ENCODE measurements around the gene KSR2. TPM values are rescaled to one million over a fixed set of nuclear protein-coding genes. Genes with fewer than 3 reads are reported as not detected.

Gene KSR2
- polyA plus RNA-seq, 3 donors from 2014 or later, result not detected

DNA sequence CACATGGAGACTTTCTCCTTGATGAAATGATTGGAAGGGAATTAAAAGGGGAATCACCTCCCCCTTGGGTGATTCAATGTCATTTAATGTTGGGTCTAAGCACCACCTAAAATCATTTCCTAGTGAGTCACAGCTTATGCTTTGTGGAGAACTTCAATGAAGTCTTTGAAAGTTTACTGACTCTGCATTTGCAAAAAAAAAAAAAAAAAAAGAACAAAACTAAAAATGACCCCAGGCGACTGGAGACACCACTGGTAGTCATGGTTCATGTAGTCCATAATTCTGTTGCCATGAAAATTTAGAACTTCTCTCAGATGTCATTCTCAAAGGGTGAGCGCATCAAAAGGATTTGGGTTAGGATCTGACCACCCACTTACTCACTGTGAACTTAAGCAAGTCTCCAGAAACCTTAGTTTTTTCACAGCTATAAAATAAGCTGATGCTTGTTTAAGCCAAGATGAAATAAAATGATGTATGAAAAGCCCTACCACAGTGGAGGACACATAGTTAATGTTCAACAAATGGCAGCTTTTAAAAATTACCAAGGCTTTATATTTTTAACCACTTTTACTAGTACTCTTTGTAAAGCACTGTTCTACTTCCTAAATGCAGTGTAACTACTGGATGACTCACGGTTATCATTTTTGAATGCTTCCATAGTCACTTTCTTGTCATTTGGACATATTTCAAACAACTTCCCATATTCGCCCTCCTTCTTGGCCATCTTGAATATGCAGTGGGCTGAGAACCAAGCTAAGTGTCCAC is 18.1 kb upstream of the KSR2 start:
- Mint-ChIP-seq H3K27ac (no peak overlapping the region), H3K4me1 (no peaks in the 10 kb centered on the region), H3K9me3 (peaks cover 0 to 5% (median 0%) of the 10 kb centered on the region in 6 donors), H3K4me3 (no peak overlapping the region), H3K36me3 (peaks cover 0 to 4% (median 0%) of the 10 kb centered on the region in 3 donors), H3K27me3 (ENCODE audit: low read depth in 3 of 3) (peaks cover 3 to 6% (median 3%) of the 10 kb centered on the region in 3 donors)
- DNase-seq, result no peak

DNA sequence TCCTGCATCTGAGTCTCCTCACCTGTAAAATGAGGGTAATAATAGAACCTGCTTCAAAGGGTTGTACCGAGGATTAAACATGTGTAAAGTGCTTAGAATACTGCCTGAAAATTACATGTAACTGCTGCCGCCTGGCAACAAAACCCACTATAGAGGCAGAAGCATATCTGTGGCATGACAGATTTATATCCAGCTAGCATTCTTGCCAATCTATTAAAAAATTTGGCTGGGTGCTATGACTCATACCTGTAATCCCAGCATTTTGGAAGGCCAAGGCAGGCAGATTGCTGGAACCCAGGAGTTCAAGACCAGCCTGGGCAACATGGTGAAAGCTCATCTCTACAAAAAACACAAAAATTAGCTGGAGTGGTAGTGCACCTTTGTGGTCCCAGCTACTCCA is 16.4 kb upstream of the KSR2 start:
- Mint-ChIP-seq H3K9me3 (peaks cover 0 to 5% (median 0%) of the 10 kb centered on the region in 6 donors), H3K4me3 (no peak overlapping the region), H3K36me3 (peaks cover 0 to 4% (median 0%) of the 10 kb centered on the region in 3 donors), H3K4me1 (no peaks in the 10 kb centered on the region), H3K27ac (no peak overlapping the region), H3K27me3 (ENCODE audit: low read depth in 3 of 3) (peaks cover 0 to 5% (median 3%) of the 10 kb centered on the region in 3 donors)
- DNase-seq, result no peak

DNA sequence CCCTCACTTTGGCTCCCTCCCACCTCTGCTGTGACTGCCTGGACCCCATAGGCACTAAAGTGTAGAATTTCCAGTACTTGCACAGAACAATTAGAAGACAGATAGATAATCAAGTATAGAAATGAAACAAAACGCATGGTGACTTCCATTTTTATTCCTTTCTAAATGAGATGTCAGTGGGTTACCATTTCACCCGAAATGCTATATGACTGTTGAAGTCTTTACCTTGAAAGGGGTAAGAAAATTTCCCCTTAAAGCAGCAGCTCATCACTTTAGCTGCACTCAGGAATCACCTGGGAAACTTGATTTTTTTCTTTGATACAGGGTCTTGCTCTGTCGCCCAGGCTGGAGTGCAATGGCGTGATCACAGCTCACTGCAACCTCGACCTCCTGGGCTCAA is 12.5 kb upstream of the KSR2 start:
- peaks cover 0 to 2% (median 0%) of the 10 kb centered on the region in 6 donors for H3K9me3 Mint-ChIP-seq
- no peaks in the 10 kb centered on the region for H3K4me1 Mint-ChIP-seq
- H3K4me3 Mint-ChIP-seq, result no peak overlapping the region
- H3K27me3 Mint-ChIP-seq (ENCODE audit: low read depth in 3 of 3), result peaks cover 2% of the 10 kb centered on the region in 3 donors
- DNase-seq, result no peak
- no peak overlapping the region for H3K27ac Mint-ChIP-seq
- H3K36me3 Mint-ChIP-seq, result no peaks in the 10 kb centered on the region

DNA sequence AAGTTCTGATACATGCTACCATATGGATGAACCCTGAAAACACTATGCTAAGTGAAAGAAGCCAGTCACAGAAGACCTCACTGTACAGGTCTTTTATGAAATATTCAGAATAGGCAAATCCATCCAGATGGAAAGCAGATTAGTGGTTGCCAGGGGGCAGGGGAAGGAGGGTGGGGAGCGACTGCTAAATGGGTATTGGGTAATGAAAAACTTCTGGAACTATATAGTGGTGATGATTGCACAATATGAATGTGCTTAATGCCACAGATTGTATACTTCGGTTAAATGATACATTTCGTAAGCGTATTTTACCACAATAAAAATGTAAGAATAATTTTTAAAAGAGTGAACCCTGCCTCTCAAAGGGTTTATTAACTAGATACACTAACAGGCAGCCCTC is 11.8 kb upstream of the KSR2 start:
- Mint-ChIP-seq H3K27ac (no peak overlapping the region), H3K36me3 (no peaks in the 10 kb centered on the region), H3K4me1 (no peaks in the 10 kb centered on the region), H3K4me3 (no peak overlapping the region), H3K27me3 (ENCODE audit: low read depth in 3 of 3) (peaks cover 2 to 3% (median 2%) of the 10 kb centered on the region in 3 donors), H3K9me3 (peaks cover 0 to 2% (median 0%) of the 10 kb centered on the region in 6 donors)
- no peak for DNase-seq

- Mint-ChIP-seq H3K9me3 (peaks cover 0 to 3% (median 0%) of the 10 kb centered on the region in 6 donors), H3K27ac (no peak overlapping the region), H3K27me3 (ENCODE audit: low read depth in 3 of 3) (peaks cover 2 to 10% (median 4%) of the 10 kb centered on the region in 3 donors), H3K4me1 (no peaks in the 10 kb centered on the region), H3K36me3 (no peaks in the 10 kb centered on the region), H3K4me3 (no peak overlapping the region)
- DNase-seq, result no peak
Measured at GRCh38 chr12:117977373-117977772, 8.6 kb upstream of the KSR2 start.

DNA sequence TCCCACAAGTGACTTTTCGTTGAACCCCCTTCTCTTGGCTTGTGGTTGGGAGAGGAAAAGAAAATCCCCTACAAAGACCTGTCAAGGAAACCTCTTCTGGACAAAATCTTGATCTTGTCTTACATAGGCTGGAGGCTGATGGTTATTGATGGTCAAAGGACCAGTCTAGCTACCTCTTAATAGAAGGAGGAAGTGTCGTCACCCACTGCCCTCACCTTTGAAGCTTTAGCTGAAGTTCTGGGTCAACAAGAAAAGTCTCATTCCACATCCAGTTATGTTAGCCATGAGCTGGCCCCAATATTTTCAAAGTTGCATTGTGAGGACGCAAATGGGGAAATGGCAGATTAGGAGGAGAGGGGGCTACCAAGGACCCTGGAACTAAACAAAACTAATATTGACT is 6.2 kb upstream of the KSR2 start:
- no peaks in the 10 kb centered on the region for H3K4me1 Mint-ChIP-seq
- peaks cover 3 to 11% (median 6%) of the 10 kb centered on the region in 3 donors for H3K27me3 Mint-ChIP-seq (ENCODE audit: low read depth in 3 of 3)
- no peak for DNase-seq
- H3K36me3 Mint-ChIP-seq, result no peaks in the 10 kb centered on the region
- no peak overlapping the region for H3K4me3 Mint-ChIP-seq
- peaks cover 0 to 12% (median 6%) of the 10 kb centered on the region in 6 donors for H3K9me3 Mint-ChIP-seq
- no peak overlapping the region for H3K27ac Mint-ChIP-seq

DNA sequence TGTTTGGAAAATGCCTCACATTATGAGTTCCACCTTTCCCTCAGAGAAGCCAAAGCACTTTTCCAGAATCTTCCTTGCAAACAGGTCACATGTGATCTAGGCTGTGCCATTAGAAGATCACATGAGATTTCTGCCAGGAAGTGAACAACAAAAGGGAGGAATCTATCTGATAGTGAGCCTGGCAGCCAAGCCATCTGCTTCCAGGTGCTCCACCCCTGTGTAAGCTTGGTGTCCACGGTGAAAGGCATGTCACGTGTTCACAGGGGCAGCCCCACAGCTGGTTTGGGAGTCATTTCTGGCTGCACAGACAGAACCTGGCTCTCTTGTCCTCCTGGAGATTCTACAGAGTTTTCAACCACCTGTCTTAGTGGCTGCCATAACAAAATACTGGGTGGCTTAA is 3.5 kb upstream of the KSR2 start:
- Mint-ChIP-seq H3K27me3 (ENCODE audit: low read depth in 3 of 3) (peaks cover 6 to 21% (median 12%) of the 10 kb centered on the region in 3 donors), H3K36me3 (no peaks in the 10 kb centered on the region), H3K27ac (no peak overlapping the region), H3K4me1 (peaks cover 3 to 5% of the 10 kb centered on the region in 2 donors), H3K4me3 (no peak overlapping the region), H3K9me3 (peaks cover 0 to 12% (median 5%) of the 10 kb centered on the region in 6 donors)
- no peak for DNase-seq

- no peak for DNase-seq
- Mint-ChIP-seq H3K27ac (no peak overlapping the region), H3K9me3 (peaks cover 0 to 12% (median 5%) of the 10 kb centered on the region in 6 donors), H3K27me3 (ENCODE audit: low read depth in 3 of 3) (peaks cover 14 to 26% (median 15%) of the 10 kb centered on the region in 3 donors), H3K4me3 (no peak overlapping the region), H3K4me1 (peaks cover 3 to 5% of the 10 kb centered on the region in 2 donors), H3K36me3 (no peaks in the 10 kb centered on the region)
Measured at GRCh38 chr12:117970334-117970733, 1.5 kb upstream of the KSR2 start.

- peaks cover 0 to 12% (median 5%) of the 10 kb centered on the region in 6 donors for H3K9me3 Mint-ChIP-seq
- DNase-seq, result no peak
- no peak overlapping the region for H3K4me3 Mint-ChIP-seq
- peaks cover 13 to 24% (median 14%) of the 10 kb centered on the region in 3 donors for H3K27me3 Mint-ChIP-seq (ENCODE audit: low read depth in 3 of 3)
- H3K27ac Mint-ChIP-seq, result no peak overlapping the region
- no peaks in the 10 kb centered on the region for H3K36me3 Mint-ChIP-seq
- H3K4me1 Mint-ChIP-seq, result peaks cover 3 to 5% of the 10 kb centered on the region in 2 donors
Measured at GRCh38 chr12:117968151-117968789, 520 bp downstream of the KSR2 start.

GRCh38 chr12:117967512-117967911 is 1.3 kb downstream of the KSR2 start:
- peaks cover 3 to 5% of the 10 kb centered on the region in 2 donors for H3K4me1 Mint-ChIP-seq

DNA sequence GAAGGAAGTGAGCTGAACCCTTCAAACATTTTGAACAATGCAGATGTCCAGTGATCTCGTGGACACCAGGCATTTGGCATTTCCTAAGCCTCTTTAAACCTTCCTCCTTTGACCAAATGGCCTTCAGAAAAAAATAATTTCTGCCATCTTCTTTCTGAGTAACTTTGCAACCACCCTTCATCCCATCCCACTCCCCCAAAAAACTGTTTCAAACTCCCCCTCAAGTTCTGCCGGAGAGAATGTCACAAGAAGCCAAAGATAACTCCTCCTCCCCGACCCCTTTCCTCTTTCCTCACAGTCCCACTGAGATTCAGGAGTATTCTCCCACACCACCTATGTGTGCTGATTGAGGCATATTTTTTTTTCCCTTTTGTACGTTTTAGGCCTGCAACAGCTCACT is 1.7 kb downstream of the KSR2 start:
- no peak for DNase-seq
- Mint-ChIP-seq H3K27ac (no peak overlapping the region), H3K36me3 (no peaks in the 10 kb centered on the region), H3K4me3 (no peak overlapping the region), H3K4me1 (peaks cover 3 to 5% of the 10 kb centered on the region in 2 donors), H3K9me3 (peaks cover 0 to 10% (median 5%) of the 10 kb centered on the region in 6 donors), H3K27me3 (ENCODE audit: low read depth in 3 of 3) (peaks cover 13 to 20% (median 14%) of the 10 kb centered on the region in 3 donors)

More at GRCh38 chr12:117967512-117967911, 1.3 kb downstream of the KSR2 start:
- Mint-ChIP-seq H3K9me3 (peaks cover 0 to 12% (median 5%) of the 10 kb centered on the region in 6 donors), H3K27ac (no peak overlapping the region), H3K4me3 (no peak overlapping the region), H3K36me3 (no peaks in the 10 kb centered on the region), H3K27me3 (ENCODE audit: low read depth in 3 of 3) (peaks cover 13 to 20% (median 14%) of the 10 kb centered on the region in 3 donors)
- DNase-seq, result no peak

GRCh38 chr12:117966511-117966910 is 2.3 kb downstream of the KSR2 start:
- no peaks in the 10 kb centered on the region for H3K36me3 Mint-ChIP-seq
- peaks cover 0 to 5% (median 3%) of the 10 kb centered on the region in 6 donors for H3K9me3 Mint-ChIP-seq
- H3K27me3 Mint-ChIP-seq (ENCODE audit: low read depth in 3 of 3), result peaks cover 14 to 20% (median 14%) of the 10 kb centered on the region in 3 donors
- H3K4me3 Mint-ChIP-seq, result no peak overlapping the region
- DNase-seq, result no peak
- peaks cover 3 to 5% of the 10 kb centered on the region in 2 donors for H3K4me1 Mint-ChIP-seq
- no peak overlapping the region for H3K27ac Mint-ChIP-seq

DNA sequence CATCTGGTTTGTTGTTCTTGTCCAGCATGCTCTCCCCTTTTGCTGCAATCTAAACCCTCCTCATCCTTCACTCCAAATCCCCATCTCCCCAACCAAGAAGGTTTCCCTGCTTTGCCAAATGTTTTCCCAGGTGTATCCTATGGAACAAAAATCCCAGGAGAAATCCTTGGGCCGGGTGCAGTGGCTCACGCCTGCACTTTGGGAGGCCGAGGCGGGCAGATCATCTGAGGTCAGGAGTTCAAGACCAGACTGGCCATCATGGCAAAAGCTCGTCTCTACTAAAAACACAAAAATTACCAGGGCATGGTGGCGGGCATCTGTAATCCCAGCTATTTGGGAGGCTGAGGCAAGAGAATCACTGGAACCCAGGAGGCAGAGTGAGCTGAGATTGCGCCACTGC is 5.0 kb downstream of the KSR2 start:
- no peak for DNase-seq
- Mint-ChIP-seq H3K27ac (no peak overlapping the region), H3K4me1 (no peaks in the 10 kb centered on the region), H3K36me3 (no peaks in the 10 kb centered on the region), H3K9me3 (peaks cover 0 to 2% (median 0%) of the 10 kb centered on the region in 6 donors), H3K27me3 (ENCODE audit: low read depth in 3 of 3) (peaks cover 12 to 15% (median 13%) of the 10 kb centered on the region in 3 donors), H3K4me3 (no peak overlapping the region)

Data from immature natural killer cell (primary cell).